A549 (cell line): Measurements from ENCODE around the gene ZNF697. TPM values are rescaled to one million over a fixed set of nuclear protein-coding genes. Genes with fewer than 3 reads are reported as not detected.

ENCODE experiments used
- ATAC-seq, 2 experiments: fragments of 200-7000 bp in 1 of 2; fragments of >200 bp in 1 of 2; cut with Nextera tagmentation in 1 of 2; cut with Tn5 transposase in 1 of 2; 3 replicates each; pipeline versions ENCODE4 v1.8.0 to v1.9.1; 2018 to 2020; ENCODE audit warnings: mild to moderate bottlenecking in 1 of 2, moderate library complexity in 1 of 2
- CTCF ChIA-PET: fragments of 300-600 bp; sonication (Branson Sonifier 250); formaldehyde crosslinking; extraction: SDS; loops from one replicate; lab custom pipeline; 2021; ENCODE audit warnings: antibody characterized with exemption, inconsistent platforms; lab: Yijun Ruan, JAX
- POLR2A ChIA-PET: fragments of 350-600 bp; formaldehyde crosslinking; extraction: SDS; loops from one replicate; lab custom pipeline; 2021; ENCODE audit warnings: antibody characterized with exemption, inconsistent platforms; lab: Yijun Ruan, JAX
- DNase-seq, 2 experiments: peaks; one replicate each; pipeline versions ENCODE4 v3.0.0 to v3.0.0-alpha.2; 2011 to 2016; ENCODE audit warnings: low read depth in 1 of 2, low spot score in 1 of 2
- FAIRE-seq: peaks from 2 replicates; lab custom pipeline; 2011; peaks lifted over from hg19 to GRCh38; lab: Jason Lieb, UNC
- H3K27ac ChIP-seq, 2 experiments: fragments of >200 bp; sonication (Bioruptor Twin); formaldehyde crosslinking; 3 replicates each; pipeline ENCODE4 v1.5.1; 2016 to 2017
- H3K4me1 ChIP-seq: fragments of >200 bp; sonication (Bioruptor Twin); formaldehyde crosslinking; 3 replicates; pipeline ENCODE4 v1.6.1; 2016
- H3K4me2 ChIP-seq: fragments of >200 bp; sonication (Bioruptor Twin); formaldehyde crosslinking; 3 replicates; pipeline ENCODE4 v1.6.1; 2016
- H3K4me3 ChIP-seq: fragments of >200 bp; sonication (Bioruptor Twin); formaldehyde crosslinking; 3 replicates; pipeline ENCODE4 v1.5.1; 2016
- H3K9me3 ChIP-seq: fragments of >200 bp; sonication (Bioruptor Twin); formaldehyde crosslinking; 3 replicates; pipeline ENCODE4 v1.6.1; 2016
- BHLHE40 ChIP-seq: IDR thresholded peaks from 2 replicates; pipeline ENCODE4 v1.6.1; 2012; ENCODE audit warnings: low read depth, low read length, inconsistent platforms
- E2F6 ChIP-seq: IDR thresholded peaks from 2 replicates; pipeline ENCODE4 v1.6.1; 2012; ENCODE audit warnings: low read depth, borderline replicate concordance
- EP300 ChIP-seq, 2 experiments: fragments of >200 bp; sonication (Bioruptor Twin); formaldehyde crosslinking; IDR thresholded peaks; 2 replicates in 1 of 2; 3 replicates in 1 of 2; pipeline ENCODE4 v1.6.1; 2016 to 2017
- GATA3 ChIP-seq: IDR thresholded peaks from 2 replicates; pipeline ENCODE4 v1.6.1; 2012; ENCODE audit warnings: borderline replicate concordance
- HDAC2 ChIP-seq: fragments of 200-600 bp; sonication (generic); IDR thresholded peaks from 2 replicates; pipeline ENCODE4 v1.6.1; 2016
- HOXA7 ChIP-seq: fragments of 250-450 bp; sonication (Bioruptor Pico); IDR thresholded peaks from 2 replicates; pipeline ENCODE4 v1.5.0; 2020; ENCODE audit warnings: mild to moderate bottlenecking, moderate library complexity
- HOXB13 ChIP-seq: fragments of 250-450 bp; sonication (Bioruptor Pico); IDR thresholded peaks from 2 replicates; pipeline ENCODE4 v1.5.0; 2020; ENCODE audit warnings: low read depth, mild to moderate bottlenecking, moderate library complexity
- HOXB5 ChIP-seq: fragments of 250-450 bp; sonication (Bioruptor Pico); IDR thresholded peaks from 2 replicates; pipeline ENCODE4 v1.5.0; 2020; ENCODE audit warnings: mild to moderate bottlenecking, moderate library complexity
- JUN ChIP-seq, 2 experiments: fragments of >200 bp; sonication (Bioruptor Twin); formaldehyde crosslinking; IDR thresholded peaks; 2 replicates in 1 of 2; 3 replicates in 1 of 2; pipeline ENCODE4 v1.6.1; 2016 to 2017
- KDM1A ChIP-seq: fragments of 200-600 bp; sonication (generic); IDR thresholded peaks from 2 replicates; pipeline ENCODE4 v1.6.1; 2016; ENCODE audit warnings: low read depth, mild to moderate bottlenecking
- KDM5A ChIP-seq: fragments of 200-600 bp; sonication (generic); IDR thresholded peaks from 2 replicates; pipeline ENCODE4 v1.6.1; 2016; ENCODE audit warnings: antibody characterized with exemption, mild to moderate bottlenecking
- MAFK ChIP-seq: fragments of 450-650 bp; IDR thresholded peaks from 2 replicates; pipeline ENCODE4 v1.6.1; 2014; ENCODE audit not compliant: partially characterized antibody
- PBX3 ChIP-seq: IDR thresholded peaks from 2 replicates; pipeline ENCODE4 v1.6.1; 2012
- POLR2A ChIP-seq: IDR thresholded peaks from 2 replicates; pipeline ENCODE4 v1.6.1; 2012; ENCODE audit warnings: mild to moderate bottlenecking, low read length
- POLR2AphosphoS2 ChIP-seq: conservative IDR thresholded peaks from 2 replicates; pipeline ENCODE4 v1.6.1; 2012; ENCODE audit warnings: low read length, improper control_type of control experiment, inconsistent platforms
- RAD21 ChIP-seq, 2 experiments: fragments of >200 bp in 1 of 2; sonication (Bioruptor Twin) in 1 of 2; formaldehyde crosslinking in 1 of 2; IDR thresholded peaks in 1 of 2; conservative IDR thresholded peaks in 1 of 2; 2 replicates in 1 of 2; 3 replicates in 1 of 2; pipeline ENCODE4 v1.6.1; 2012 to 2018; ENCODE audit warnings: inconsistent platforms in 1 of 2
- SREBF2 ChIP-seq: fragments of 450-650 bp; IDR thresholded peaks from 2 replicates; pipeline ENCODE4 v1.6.1; 2014; ENCODE audit warnings: mild to moderate bottlenecking, moderate library complexity
- ZC3H11A ChIP-seq: fragments of 450-650 bp; IDR thresholded peaks from 2 replicates; pipeline ENCODE4 v1.6.1; 2014; ENCODE audit warnings: antibody characterized with exemption, mild to moderate bottlenecking
- ZFP36 ChIP-seq: fragments of 450-650 bp; IDR thresholded peaks from 2 replicates; pipeline ENCODE4 v1.6.1; 2014; ENCODE audit warnings: borderline replicate concordance; ENCODE audit not compliant: partially characterized antibody
- ZSCAN20 ChIP-seq: fragments of 250-450 bp; sonication (Bioruptor Pico); IDR thresholded peaks from 2 replicates; pipeline ENCODE4 v1.8.0; 2022; ENCODE audit warnings: mild to moderate bottlenecking, moderate library complexity
- WGBS: methylation state at CpG from one replicate; pipeline ENCODE4 v1.1.6; 2017; ENCODE audit errors: missing lambda C conversion rate; 5-methylcytosine and 5-hydroxymethylcytosine counted together
- polyA plus RNA-seq, 4 experiments: library from polyadenylated mRNA; depleted of rRNA in 3 of 4; stranded (reverse); fragments of >200 nt; fragmentation: RNase III in 1 of 4; extraction: RNeasy Plus Mini Kit Qiagen cat#74134 plus additional on column Dnase treatment in 1 of 4; gene quantifications; 2 replicates in 3 of 4; 3 replicates in 1 of 4; pipeline ENCODE4 v1.2.3, GENCODE V29; 2011 to 2017
- TF ChIP-seq, protein P1 (sequence below): fragments of >200 bp; sonication (Bioruptor Twin); formaldehyde crosslinking; IDR thresholded peaks from 3 replicates; pipeline ENCODE4 v1.5.1; 2016

ZNF697 gene
- polyA plus RNA-seq, 2 of the 4 experiments (the other 2 are of a cell fraction) = 2.2 to 2.6 TPM

DNA sequence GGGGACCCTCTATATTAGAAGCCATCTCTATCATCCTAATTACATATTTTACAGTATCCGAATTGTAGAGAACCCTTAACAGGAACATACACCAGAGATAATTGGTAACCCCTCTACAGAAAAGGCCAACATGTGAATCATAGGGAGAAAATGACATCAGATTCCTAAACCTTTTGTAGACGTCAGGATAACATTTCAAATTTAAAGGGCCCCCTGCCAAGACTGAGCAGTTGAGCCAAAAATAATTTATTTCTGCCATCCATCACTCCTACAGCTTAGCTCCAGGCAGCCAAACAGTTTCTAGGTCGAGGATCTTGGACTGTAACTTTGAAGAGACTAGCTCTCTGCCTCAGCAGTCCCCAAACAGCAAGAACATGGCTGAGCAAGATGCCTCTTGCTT is 21.2 kb downstream of the ZNF697 start:
- no peak for ATAC-seq
- CTCF ChIA-PET = interaction anchor here (0.6 to 4.6 kb wide), 3 partner anchors 16 to 411 kb away, joined by 4 to 16 read pairs (median 5); no protein-coding TSS in a partner anchor

DNA sequence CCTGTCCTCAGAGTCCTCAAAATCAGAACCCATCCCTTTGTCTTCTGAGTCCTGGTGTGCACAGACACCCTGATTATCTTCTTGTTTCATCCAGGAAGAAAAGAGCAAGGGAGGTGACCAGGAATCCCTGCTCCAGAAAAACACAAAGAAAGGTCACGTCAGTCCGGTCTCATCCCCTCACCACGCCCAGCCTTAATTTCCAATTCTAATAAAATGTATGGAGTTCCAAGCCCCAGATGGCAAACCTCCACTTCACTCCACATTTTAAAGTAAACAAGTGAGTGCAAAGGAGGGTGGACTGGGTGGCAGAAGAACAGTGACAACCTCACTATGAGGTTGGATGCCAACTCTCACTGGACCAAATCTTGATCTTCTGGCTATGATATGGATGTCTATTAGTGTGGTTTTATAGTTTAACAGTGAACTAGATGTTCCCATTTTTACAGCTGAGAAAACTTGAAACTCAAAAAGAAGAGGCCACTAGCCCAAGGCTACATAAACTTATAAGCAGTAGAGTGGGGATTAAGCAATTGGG is 22.0 kb downstream of the ZNF697 start:
- WGBS = 83% methylated on average over 3 of the region's 3 CpGs
- no peak for TF ChIP-seq ZC3H11A
- TF ChIP-seq EP300 (IDR thresholded peaks at IDR 0.05) = no peak
- no peaks in the 10 kb centered on the region for H3K4me1 ChIP-seq
- ATAC-seq (no peak), FAIRE-seq (no peak), DNase-seq (no peak)
- H3K4me2 ChIP-seq = no peak overlapping the region
- CTCF ChIA-PET = interaction anchor here (0.8 to 4.6 kb wide), 3 partner anchors 14 to 49 kb away, joined by 3 to 16 read pairs (median 4); no protein-coding TSS in a partner anchor
- no peak overlapping the region for H3K27ac ChIP-seq
- no peaks in the 10 kb centered on the region for H3K9me3 ChIP-seq
- POLR2A ChIA-PET = no interaction called here
- no peak overlapping the region for H3K4me3 ChIP-seq

More for the DNA sequence above, 21.2 kb downstream of the ZNF697 start:
- Histone ChIP-seq H3K4me1 (no peaks in the 10 kb centered on the region), H3K9me3 (no peaks in the 10 kb centered on the region), H3K4me3 (no peak overlapping the region), H3K27ac (no peak overlapping the region), H3K4me2 (no peak overlapping the region)
- no peak for FAIRE-seq
- no peak for DNase-seq
- POLR2A ChIA-PET = no interaction called here
- TF ChIP-seq GATA3 = no peak
- TF ChIP-seq MAFK = no peak
- WGBS = 31% methylated on average over 3 of the region's 3 CpGs

DNA sequence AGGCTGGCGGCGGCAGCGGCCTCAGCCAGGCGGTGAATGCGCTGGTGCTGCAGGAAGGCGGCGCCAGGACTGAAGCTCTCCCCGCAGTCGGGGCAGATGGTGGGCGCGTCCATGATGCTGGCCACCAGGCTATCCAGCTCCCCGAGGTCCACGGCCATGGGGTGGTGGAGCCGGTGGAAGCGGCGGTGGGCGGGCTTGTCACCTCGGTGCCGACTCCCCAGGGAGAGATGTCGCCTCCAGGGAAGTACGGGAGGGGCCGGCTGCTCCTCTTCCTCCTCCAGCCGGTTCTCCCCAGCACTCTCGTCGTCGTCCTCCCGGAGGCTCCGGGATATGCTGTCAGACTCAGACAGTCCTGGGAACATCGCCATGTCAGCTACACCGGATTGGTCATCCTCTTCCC is 24.4 kb downstream of the ZNF697 start:
- ATAC-seq (no peak), FAIRE-seq (no peak), DNase-seq (no peak)
- H3K4me3 ChIP-seq = no peak overlapping the region
- CTCF ChIA-PET = interaction anchor here (1.2 to 4.6 kb wide), 3 partner anchors 9 to 52 kb away, joined by 4 to 16 read pairs (median 6); no protein-coding TSS in a partner anchor
- POLR2A ChIA-PET = no interaction called here
- TF ChIP-seq RAD21 (conservative IDR thresholded peaks at IDR 0.05 in 1 of 2, IDR thresholded peaks at IDR 0.05 in 1 of 2) = no peak
- no peak for TF ChIP-seq POLR2AphosphoS2
- TF ChIP-seq HOXA7 (CRISPR knock-in tag) = no peak
- TF ChIP-seq, protein P1, sequence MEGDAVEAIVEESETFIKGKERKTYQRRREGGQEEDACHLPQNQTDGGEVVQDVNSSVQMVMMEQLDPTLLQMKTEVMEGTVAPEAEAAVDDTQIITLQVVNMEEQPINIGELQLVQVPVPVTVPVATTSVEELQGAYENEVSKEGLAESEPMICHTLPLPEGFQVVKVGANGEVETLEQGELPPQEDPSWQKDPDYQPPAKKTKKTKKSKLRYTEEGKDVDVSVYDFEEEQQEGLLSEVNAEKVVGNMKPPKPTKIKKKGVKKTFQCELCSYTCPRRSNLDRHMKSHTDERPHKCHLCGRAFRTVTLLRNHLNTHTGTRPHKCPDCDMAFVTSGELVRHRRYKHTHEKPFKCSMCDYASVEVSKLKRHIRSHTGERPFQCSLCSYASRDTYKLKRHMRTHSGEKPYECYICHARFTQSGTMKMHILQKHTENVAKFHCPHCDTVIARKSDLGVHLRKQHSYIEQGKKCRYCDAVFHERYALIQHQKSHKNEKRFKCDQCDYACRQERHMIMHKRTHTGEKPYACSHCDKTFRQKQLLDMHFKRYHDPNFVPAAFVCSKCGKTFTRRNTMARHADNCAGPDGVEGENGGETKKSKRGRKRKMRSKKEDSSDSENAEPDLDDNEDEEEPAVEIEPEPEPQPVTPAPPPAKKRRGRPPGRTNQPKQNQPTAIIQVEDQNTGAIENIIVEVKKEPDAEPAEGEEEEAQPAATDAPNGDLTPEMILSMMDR = no peak
- no peak for TF ChIP-seq SREBF2
- no peak for TF ChIP-seq KDM1A
- TF ChIP-seq KDM5A = no peak
- no peak for TF ChIP-seq JUN (IDR thresholded peaks at IDR 0.05)
- H3K27ac ChIP-seq = no peak overlapping the region
- no peaks in the 10 kb centered on the region for H3K9me3 ChIP-seq
- H3K4me2 ChIP-seq = no peak overlapping the region
- H3K4me1 ChIP-seq = no peaks in the 10 kb centered on the region
- WGBS = 91% methylated on average over 22 of the region's 30 CpGs

- TF ChIP-seq KDM5A (no peak), HOXB5 (CRISPR knock-in tag) (no peak), POLR2A (no peak), PBX3 (no peak), BHLHE40 (no peak), ZSCAN20 (CRISPR knock-in tag) (no peak), HOXB13 (no peak), ZFP36 (no peak), E2F6 (no peak), HDAC2 (no peak)
- TF ChIP-seq, protein P1 = no peak
- WGBS = 90% methylated on average over 16 of the region's 45 CpGs
- Histone ChIP-seq H3K4me3 (no peak overlapping the region), H3K4me1 (no peaks in the 10 kb centered on the region), H3K4me2 (no peak overlapping the region), H3K9me3 (no peaks in the 10 kb centered on the region), H3K27ac (no peak overlapping the region)
- ChIA-PET CTCF (interaction anchor here (1.2 to 4.6 kb wide), 3 partner anchors 9 to 52 kb away, joined by 4 to 16 read pairs (median 6); no protein-coding TSS in a partner anchor), POLR2A (no interaction called here)
- DNase-seq = no peak
- FAIRE-seq = no peak
- ATAC-seq = no peak
Observed at GRCh38 chr1:119623193-119623515, 24.9 kb downstream of the ZNF697 start.
